ENCODE data around the gene ATRN. TPM values are rescaled to one million over a fixed set of nuclear protein-coding genes. Genes with fewer than 3 reads are reported as not detected.

ATRN gene
- total and polyA plus RNA-seq, 2 of the 8 experiments (the other 6 are each of a cell fraction or from before 2014, with no cell fraction given) = 12.0 to 17.4 TPM

DNA sequence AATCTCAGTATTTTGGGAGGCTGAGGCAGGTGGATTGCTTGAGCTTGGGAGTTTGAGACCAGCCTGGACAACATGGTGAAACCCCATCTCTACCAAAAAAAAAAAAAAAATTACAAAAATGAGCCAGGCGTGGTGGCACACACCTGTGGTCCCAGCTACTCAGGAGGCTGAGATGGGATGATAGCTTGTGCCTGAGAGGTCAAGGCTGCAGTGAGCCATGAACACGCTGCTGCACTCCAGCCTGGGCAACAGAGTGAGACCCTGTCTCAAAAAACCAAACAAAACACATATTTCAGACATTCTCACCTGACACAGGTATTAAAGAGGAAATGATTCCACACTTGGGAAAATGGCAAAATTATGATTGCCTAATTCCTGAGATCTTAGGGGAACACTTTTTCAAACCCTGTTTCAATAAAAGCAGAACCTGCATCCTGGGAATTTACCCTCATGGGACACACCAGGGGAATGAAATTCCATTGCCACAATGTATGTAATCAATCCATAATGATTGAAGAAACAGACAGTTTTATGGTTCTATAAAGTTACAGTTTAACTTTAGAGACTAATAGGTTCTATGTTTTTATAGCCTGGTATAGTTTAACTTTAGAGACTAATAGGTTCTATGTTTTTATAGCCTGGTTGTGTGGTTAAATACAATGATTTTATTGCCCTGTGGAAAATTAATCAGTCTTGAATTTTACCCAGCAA lies 33.8 kb upstream of the ATRN start:
- Histone ChIP-seq H3K9me3 (ENCODE audit: insufficient read depth in 2 of 2, low read depth in 1 of 2, low read length in 1 of 2) (peaks cover 1 to 3% of the 10 kb centered on the region in 2 experiments; a peak in 1 of 4 replicates), H2BK12ac (ENCODE audit: low read depth, low read length) (no peak overlapping the region)
- POLR2A ChIA-PET (ENCODE audit: partially characterized antibody) = no interaction called here

More for the DNA sequence above, 33.8 kb upstream of the ATRN start:
- 82% methylated on average over 1 of the region's 2 CpGs; no CpG with 5 or more reads in 1 of the 2 experiments for WGBS, 2 experiments (ENCODE audit: extremely low coverage in 1 of 2, insufficient coverage in 1 of 2, insufficient read length in 1 of 2, insufficient replicate concordance in 2 of 2, low coverage in 1 of 2, low lambda C conversion rate in 2 of 2, missing lambda C conversion rate in 1 of 2)
- Histone ChIP-seq H4K91ac (replicated peaks; ENCODE audit: insufficient read length, low read length) (no peak overlapping the region), H3K27me3 (replicated peaks in 1 of 4; ENCODE audit: control insufficient read depth in 3 of 4, extremely low read depth in 1 of 4, insufficient read depth in 3 of 4, low read length in 3 of 4) (no peaks in the 10 kb centered on the region), H3K23me2 (ENCODE audit: low read depth, low read length) (no peaks in the 10 kb centered on the region), H3K4me2 (ENCODE audit: insufficient read depth in 1 of 2, low read depth in 2 of 2, low read length in 2 of 2) (no peak overlapping the region), H3K18ac (ENCODE audit: extremely low read depth, low read length) (no peak overlapping the region), H3K4me1 (replicated peaks in 1 of 4; ENCODE audit: control insufficient read depth in 3 of 4, insufficient read depth in 4 of 4, low read length in 3 of 4) (peaks cover 0 to 3% (median 1%) of the 10 kb centered on the region in 4 experiments; a peak in 2 of 7 replicates), H3K23ac (ENCODE audit: insufficient read length) (no peak overlapping the region), H2AFZ (ENCODE audit: low read length) (no peak overlapping the region), H3K4me3 (ENCODE audit: extremely low read depth in 1 of 4, insufficient read depth in 2 of 4, low read depth in 3 of 4, low read length in 4 of 4) (no peak overlapping the region), H3K14ac (ENCODE audit: insufficient read length) (no peak overlapping the region), H2BK120ac (replicated peaks; ENCODE audit: low read depth, low read length) (no peak overlapping the region), H2BK20ac (ENCODE audit: low read length) (no peak overlapping the region), H3K9ac (replicated peaks in 1 of 4; ENCODE audit: extremely low read depth in 1 of 4, low read depth in 3 of 4, low read length in 3 of 4) (no peak overlapping the region), H4K20me1 (replicated peaks in 1 of 2; ENCODE audit: control insufficient read depth in 1 of 2, insufficient read depth in 2 of 2, low read length in 2 of 2) (no peaks in the 10 kb centered on the region), H4K8ac (ENCODE audit: extremely low read depth, insufficient read depth, low read length) (no peak overlapping the region), H3K79me1 (ENCODE audit: low read depth, low read length) (no peaks in the 10 kb centered on the region), H2AK5ac (ENCODE audit: low read depth, low read length) (no peak overlapping the region), H3K36me3 (ENCODE audit: control insufficient read depth in 2 of 4, insufficient read depth in 4 of 4, low read length in 3 of 4) (no peaks in the 10 kb centered on the region), H3K4ac (replicated peaks; ENCODE audit: insufficient read length, low read depth, low read length) (no peak overlapping the region), H2BK15ac (ENCODE audit: low read length) (no peak overlapping the region), H3K56ac (replicated peaks; ENCODE audit: insufficient read length, low read depth, low read length) (no peak overlapping the region), H2BK5ac (ENCODE audit: low read depth, low read length) (no peak overlapping the region), H3K79me2 (ENCODE audit: control insufficient read depth in 1 of 2, insufficient read depth in 2 of 2, low read length in 2 of 2) (no peaks in the 10 kb centered on the region), H4K5ac (ENCODE audit: insufficient read length, low read depth, low read length) (no peak overlapping the region), H3K27ac (ENCODE audit: low read depth, low read length) (no peak overlapping the region)
- FAIRE-seq (no peak), DNase-seq (ENCODE audit: low read depth in 1 of 2, low spot score in 2 of 2) (no peak)
- CTCF ChIA-PET (ENCODE audit: partially characterized antibody) = no interaction called here
- TF ChIP-seq KDM1A (IDR thresholded peaks at IDR 0.05; ENCODE audit: borderline replicate concordance, low read length) (no peak), CHD2 (IDR thresholded peaks at IDR 0.05; ENCODE audit: low read length) (no peak), TCF12 (IDR thresholded peaks at IDR 0.05; ENCODE audit: low read depth, low read length) (no peak), FOSL1 (IDR thresholded peaks at IDR 0.05; ENCODE audit: insufficient read depth, low read depth, low read length) (no peak), EGR1 (IDR thresholded peaks at IDR 0.05; ENCODE audit: borderline replicate concordance, low read depth, low read length) (no peak), SUZ12 (IDR thresholded peaks at IDR 0.05; ENCODE audit: low read length) (no peak), TAF7 (optimal IDR thresholded peaks at IDR 0.05; ENCODE audit: borderline replicate concordance, low read depth, low read length) (no peak)
- TF ChIP-seq, protein P1, sequence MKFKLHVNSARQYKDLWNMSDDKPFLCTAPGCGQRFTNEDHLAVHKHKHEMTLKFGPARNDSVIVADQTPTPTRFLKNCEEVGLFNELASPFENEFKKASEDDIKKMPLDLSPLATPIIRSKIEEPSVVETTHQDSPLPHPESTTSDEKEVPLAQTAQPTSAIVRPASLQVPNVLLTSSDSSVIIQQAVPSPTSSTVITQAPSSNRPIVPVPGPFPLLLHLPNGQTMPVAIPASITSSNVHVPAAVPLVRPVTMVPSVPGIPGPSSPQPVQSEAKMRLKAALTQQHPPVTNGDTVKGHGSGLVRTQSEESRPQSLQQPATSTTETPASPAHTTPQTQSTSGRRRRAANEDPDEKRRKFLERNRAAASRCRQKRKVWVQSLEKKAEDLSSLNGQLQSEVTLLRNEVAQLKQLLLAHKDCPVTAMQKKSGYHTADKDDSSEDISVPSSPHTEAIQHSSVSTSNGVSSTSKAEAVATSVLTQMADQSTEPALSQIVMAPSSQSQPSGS (IDR thresholded peaks at IDR 0.05; ENCODE audit: low read length) = no peak

Measured in H1 (cell line).